Parathyroid adenoma (tissue), 2 donors: Measurements from ENCODE around the gene TBC1D8.

ENCODE experiments used
- H2AFZ ChIP-seq: fragments of 300-600 bp; sonication (generic); one replicate; pipeline ENCODE4 v1.7.0; 2017; ENCODE audit warnings: antibody characterized with exemption, mild to moderate bottlenecking
- H3K27ac ChIP-seq: fragments of 300-600 bp; sonication (generic); one replicate; pipeline ENCODE4 v1.7.0; 2017
- H3K27me3 ChIP-seq: fragments of 300-600 bp; sonication (generic); one replicate; pipeline ENCODE4 v1.7.0; 2017; ENCODE audit warnings: low read length; ENCODE audit not compliant: control insufficient read depth, insufficient read depth
- H3K36me3 ChIP-seq: fragments of 300-600 bp; sonication (generic); one replicate; pipeline ENCODE4 v1.7.0; 2017; ENCODE audit warnings: low read length; ENCODE audit not compliant: control insufficient read depth, insufficient read depth
- H3K4me1 ChIP-seq: fragments of 300-600 bp; sonication (generic); one replicate; pipeline ENCODE4 v1.7.0; 2017; ENCODE audit warnings: control low read depth
- H3K4me2 ChIP-seq: fragments of 300-600 bp; sonication (generic); one replicate; pipeline ENCODE4 v1.7.0; 2017; ENCODE audit warnings: low read length
- H3K4me3 ChIP-seq: fragments of 300-600 bp; sonication (generic); one replicate; pipeline ENCODE4 v1.7.0; 2017; ENCODE audit warnings: low read depth, low read length
- H3K79me2 ChIP-seq: fragments of 300-600 bp; sonication (generic); one replicate; pipeline ENCODE4 v1.7.0; 2017; ENCODE audit warnings: control low read depth
- H3K9ac ChIP-seq: fragments of 300-600 bp; sonication (generic); one replicate; pipeline ENCODE4 v1.7.0; 2017; ENCODE audit warnings: mild to moderate bottlenecking
- H3K9me3 ChIP-seq: fragments of 300-600 bp; sonication (generic); one replicate; pipeline ENCODE4 v1.7.0; 2017; ENCODE audit warnings: low read length; ENCODE audit not compliant: control insufficient read depth
- CTCF ChIP-seq: fragments of 300-600 bp; sonication (generic); IDR thresholded peaks from one replicate; pipeline ENCODE4 v1.7.0; 2017; ENCODE audit warnings: antibody characterized with exemption, mild to moderate bottlenecking
- donor health status: primary hyperparathyroidism.

Gene TBC1D8

GRCh38 chr2:101151859-101152271, 683 bp upstream of the TBC1D8 start:
- Histone ChIP-seq H3K27ac (peak overlapping the region; percentile 69), H3K4me3 (peak overlapping the region; percentile 51), H3K9me3 (no peaks in the 10 kb centered on the region), H3K4me2 (peak overlapping the region; percentile 63), H2AFZ (peak overlapping the region; percentile 79), H3K9ac (no peak overlapping the region), H3K79me2 (peaks cover 13% of the 10 kb centered on the region), H3K27me3 (no peaks in the 10 kb centered on the region), H3K36me3 (no peaks in the 10 kb centered on the region), H3K4me1 (peaks cover 13% of the 10 kb centered on the region)
- TF ChIP-seq CTCF: no peak

GRCh38 chr2:101150306-101151145, 656 bp downstream of the TBC1D8 start:
- H3K36me3 ChIP-seq: no peaks in the 10 kb centered on the region
- H2AFZ ChIP-seq: peak overlapping the region; percentile 82
- H3K4me2 ChIP-seq: peak overlapping the region; percentile 71
- H3K4me3 ChIP-seq: peak overlapping the region; percentile 63
- no peak overlapping the region for H3K9ac ChIP-seq
- H3K27me3 ChIP-seq: no peaks in the 10 kb centered on the region
- peaks cover 13% of the 10 kb centered on the region for H3K4me1 ChIP-seq
- H3K79me2 ChIP-seq: peaks cover 13% of the 10 kb centered on the region
- peak; percentile 14 for TF ChIP-seq CTCF
- H3K27ac ChIP-seq: peak overlapping the region; percentile 48
- H3K9me3 ChIP-seq: no peaks in the 10 kb centered on the region

GRCh38 chr2:101149241-101150192, 1.7 kb downstream of the TBC1D8 start:
- Histone ChIP-seq H3K79me2 (peaks cover 13% of the 10 kb centered on the region), H3K27me3 (no peaks in the 10 kb centered on the region), H3K9me3 (no peaks in the 10 kb centered on the region), H3K9ac (no peak overlapping the region), H3K4me2 (peak overlapping the region; percentile 71), H2AFZ (no peak overlapping the region), H3K36me3 (no peaks in the 10 kb centered on the region), H3K27ac (no peak overlapping the region), H3K4me1 (peaks cover 9% of the 10 kb centered on the region), H3K4me3 (peak overlapping the region; percentile 63)
- no peak for TF ChIP-seq CTCF

GRCh38 chr2:101148777-101149176, 2.4 kb downstream of the TBC1D8 start:
- H3K9ac ChIP-seq: no peak overlapping the region
- TF ChIP-seq CTCF: no peak
- H3K36me3 ChIP-seq: no peaks in the 10 kb centered on the region
- peaks cover 6% of the 10 kb centered on the region for H3K4me1 ChIP-seq
- H3K27ac ChIP-seq: no peak overlapping the region
- H3K9me3 ChIP-seq: no peaks in the 10 kb centered on the region
- H3K4me2 ChIP-seq: no peak overlapping the region
- no peaks in the 10 kb centered on the region for H3K27me3 ChIP-seq
- H3K4me3 ChIP-seq: no peak overlapping the region
- no peak overlapping the region for H2AFZ ChIP-seq
- peaks cover 13% of the 10 kb centered on the region for H3K79me2 ChIP-seq
